H1 (cell line): ENCODE results near the gene DRG1. TPM values are rescaled to one million over a fixed set of nuclear protein-coding genes. Genes with fewer than 3 reads are reported as not detected.

Source experiments
- CTCF ChIA-PET: fragments of 300-600 bp; sonication (Branson Sonifier 250); formaldehyde crosslinking; loops from one replicate; lab custom pipeline; 2021; ENCODE audit not compliant: partially characterized antibody; lab: Charles Lee
- POLR2A ChIA-PET: fragments of 300-600 bp; sonication (Branson Sonifier 250); formaldehyde crosslinking; loops from one replicate; lab custom pipeline; 2021; ENCODE audit warnings: inconsistent platforms; ENCODE audit not compliant: partially characterized antibody; lab: Charles Lee
- DNase-seq, 2 experiments: peaks; one replicate each; pipeline versions ENCODE4 v3.0.0 to v3.0.0-alpha.2; 2010 to 2022; ENCODE audit warnings: low spot score in 2 of 2, low read depth in 1 of 2, mixed read lengths in 1 of 2
- FAIRE-seq: peaks from 2 replicates; lab custom pipeline; 2011; peaks lifted over from hg19 to GRCh38; lab: Jason Lieb, UNC
- H2AFZ ChIP-seq: 2 replicates; pipeline ENCODE4 v1.8.1; 2012; ENCODE audit warnings: low read length, inconsistent platforms
- H2AK5ac ChIP-seq: 2 replicates; pipeline ENCODE4 v1.6.1; 2013; ENCODE audit warnings: low read depth, low read length
- H2BK120ac ChIP-seq: replicated peaks from 2 replicates; pipeline ENCODE3; 2013; ENCODE audit warnings: low read depth, low read length, inconsistent platforms
- H2BK12ac ChIP-seq: 2 replicates; pipeline ENCODE4 v1.6.1; 2013; ENCODE audit warnings: low read depth, low read length
- H2BK15ac ChIP-seq: 2 replicates; pipeline ENCODE4 v1.6.1; 2013; ENCODE audit warnings: low read length
- H2BK20ac ChIP-seq: 2 replicates; pipeline ENCODE4 v1.6.1; 2013; ENCODE audit warnings: low read length
- H2BK5ac ChIP-seq: 2 replicates; pipeline ENCODE4 v1.6.1; 2013; ENCODE audit warnings: low read depth, low read length
- H3K14ac ChIP-seq: 2 replicates; pipeline ENCODE4 v1.6.1; 2013; ENCODE audit warnings: inconsistent platforms; ENCODE audit not compliant: insufficient read length
- H3K18ac ChIP-seq: 2 replicates; pipeline ENCODE4 v1.6.1; 2013; ENCODE audit warnings: low read length; ENCODE audit errors: extremely low read depth
- H3K23ac ChIP-seq: 2 replicates; pipeline ENCODE4 v1.6.1; 2013; ENCODE audit warnings: inconsistent platforms; ENCODE audit not compliant: insufficient read length
- H3K23me2 ChIP-seq: 2 replicates; pipeline ENCODE4 v1.6.1; 2013; ENCODE audit warnings: low read depth, low read length
- H3K27ac ChIP-seq: 2 replicates; pipeline ENCODE4 v1.6.1; 2011; ENCODE audit warnings: low read depth, low read length, inconsistent platforms
- H3K27me3 ChIP-seq, 4 experiments: replicated peaks in 1 of 4; 1 replicate in 1 of 4; 2 replicates in 3 of 4; pipeline versions ENCODE4 v1.6.1 to v1.8.1; 2011 to 2013; ENCODE audit warnings: low read length in 3 of 4, mild to moderate bottlenecking in 3 of 4, inconsistent platforms in 2 of 4, mixed read lengths in 2 of 4, moderate library complexity in 1 of 4; ENCODE audit not compliant: control insufficient read depth in 3 of 4, insufficient read depth in 3 of 4; ENCODE audit errors: extremely low read depth in 1 of 4
- H3K36me3 ChIP-seq, 4 experiments: 2 replicates each; pipeline versions ENCODE4 v1.6.1 to v1.8.1; 2011 to 2013; ENCODE audit warnings: mild to moderate bottlenecking in 4 of 4, low read length in 3 of 4, moderate library complexity in 2 of 4, control low read depth in 1 of 4, inconsistent platforms in 1 of 4; ENCODE audit not compliant: insufficient read depth in 4 of 4, control insufficient read depth in 2 of 4
- H3K4ac ChIP-seq: replicated peaks from 2 replicates; pipeline ENCODE3; 2013; ENCODE audit warnings: low read length, low read depth, mixed read lengths, inconsistent platforms; ENCODE audit not compliant: insufficient read length
- H3K4me1 ChIP-seq, 4 experiments: replicated peaks in 1 of 4; 1 replicate in 1 of 4; 2 replicates in 3 of 4; pipeline versions ENCODE4 v1.6.1 to v1.8.1; 2011 to 2013; ENCODE audit warnings: low read length in 3 of 4, inconsistent platforms in 2 of 4, mixed read lengths in 1 of 4; ENCODE audit not compliant: insufficient read depth in 4 of 4, control insufficient read depth in 3 of 4
- H3K4me2 ChIP-seq, 2 experiments: 2 replicates each; pipeline versions ENCODE4 v1.6.1 to v1.8.1; 2011 to 2013; ENCODE audit warnings: low read depth in 2 of 2, low read length in 2 of 2, control low read depth in 1 of 2, inconsistent platforms in 1 of 2, mild to moderate bottlenecking in 1 of 2; ENCODE audit not compliant: insufficient read depth in 1 of 2
- H3K4me3 ChIP-seq, 4 experiments: fragments of 200-600, 300-600 bp in 1 of 4; sonication (generic), shearing (Covaris generic), sonication (Bioruptor Twin) in 1 of 4; 2 replicates each; pipeline versions ENCODE4 v1.5.1 to v1.8.1; 2011 to 2016; ENCODE audit warnings: low read length in 4 of 4, low read depth in 3 of 4, control low read depth in 2 of 4, inconsistent platforms in 2 of 4, mild to moderate bottlenecking in 2 of 4, mixed read lengths in 1 of 4, moderate library complexity in 1 of 4; ENCODE audit not compliant: insufficient read depth in 2 of 4; ENCODE audit errors: extremely low read depth in 1 of 4
- H3K56ac ChIP-seq: replicated peaks from 2 replicates; pipeline ENCODE3; 2013; ENCODE audit warnings: low read depth, mild to moderate bottlenecking, mixed read lengths, low read length, inconsistent platforms; ENCODE audit not compliant: insufficient read length
- H3K79me1 ChIP-seq: 2 replicates; pipeline ENCODE4 v1.6.1; 2013; ENCODE audit warnings: low read depth, low read length, control low read depth
- H3K79me2 ChIP-seq, 2 experiments: 2 replicates each; pipeline versions ENCODE4 v1.6.1 to v1.8.1; 2012 to 2013; ENCODE audit warnings: low read length in 2 of 2, mild to moderate bottlenecking in 2 of 2, inconsistent platforms in 1 of 2; ENCODE audit not compliant: insufficient read depth in 2 of 2, control insufficient read depth in 1 of 2
- H3K9ac ChIP-seq, 4 experiments: replicated peaks in 1 of 4; 1 replicate in 1 of 4; 2 replicates in 3 of 4; pipeline versions ENCODE4 v1.6.1 to v1.8.1; 2011 to 2013; ENCODE audit warnings: low read depth in 3 of 4, low read length in 3 of 4, control low read depth in 2 of 4, mild to moderate bottlenecking in 2 of 4, moderate library complexity in 2 of 4, inconsistent platforms in 1 of 4; ENCODE audit errors: extremely low read depth in 1 of 4
- H3K9me3 ChIP-seq, 2 experiments: 2 replicates each; pipeline versions ENCODE4 v1.6.1 to v1.8.1; 2012 to 2013; ENCODE audit warnings: mild to moderate bottlenecking in 2 of 2, moderate library complexity in 2 of 2, control low read depth in 1 of 2, inconsistent platforms in 1 of 2, low read depth in 1 of 2, low read length in 1 of 2, mixed read lengths in 1 of 2; ENCODE audit not compliant: insufficient read depth in 2 of 2
- H4K20me1 ChIP-seq, 2 experiments: replicated peaks in 1 of 2; 2 replicates each; pipeline versions ENCODE3 to v1.8.1; 2011 to 2013; ENCODE audit warnings: inconsistent platforms in 2 of 2, low read length in 2 of 2, mild to moderate bottlenecking in 1 of 2; ENCODE audit not compliant: insufficient read depth in 2 of 2, control insufficient read depth in 1 of 2
- H4K5ac ChIP-seq: 2 replicates; pipeline ENCODE4 v1.6.1; 2013; ENCODE audit warnings: low read length, low read depth, mixed read lengths, inconsistent platforms; ENCODE audit not compliant: insufficient read length
- H4K8ac ChIP-seq: 2 replicates; pipeline ENCODE4 v1.8.0; 2013; ENCODE audit warnings: mild to moderate bottlenecking, moderate library complexity, low read length, inconsistent platforms; ENCODE audit not compliant: insufficient read depth; ENCODE audit errors: extremely low read depth
- H4K91ac ChIP-seq: replicated peaks from 2 replicates; pipeline ENCODE3; 2013; ENCODE audit warnings: low read length, mixed read lengths, inconsistent platforms; ENCODE audit not compliant: insufficient read length
- CBX5 ChIP-seq: fragments of 300-800, 300-1000 bp; sonication (generic); IDR thresholded peaks from 2 replicates; pipeline ENCODE4 v1.7.1; 2016; ENCODE audit warnings: antibody characterized with exemption, low read length, low read depth
- GTF2F1 ChIP-seq: IDR thresholded peaks from 2 replicates; pipeline ENCODE4 v1.6.1; 2012; ENCODE audit warnings: low read depth, low read length, improper control_type of control experiment, borderline replicate concordance
- HDAC2 ChIP-seq, 2 experiments: fragments of 300-600 bp in 1 of 2; sonication (generic) in 1 of 2; IDR thresholded peaks; 2 replicates each; pipeline ENCODE4 v1.6.1; 2011 to 2012; ENCODE audit warnings: low read depth in 2 of 2, low read length in 2 of 2, mild to moderate bottlenecking in 2 of 2, moderate library complexity in 2 of 2, borderline replicate concordance in 1 of 2, inconsistent platforms in 1 of 2
- KDM1A ChIP-seq: fragments of 200-600, 300-600 bp; sonication (generic); IDR thresholded peaks from 2 replicates; pipeline ENCODE4 v1.7.1; 2016; ENCODE audit warnings: mild to moderate bottlenecking, low read length, borderline replicate concordance
- MAX ChIP-seq: IDR thresholded peaks from 2 replicates; pipeline ENCODE4 v1.6.1; 2012; ENCODE audit warnings: inconsistent platforms
- RXRA ChIP-seq: IDR thresholded peaks from 2 replicates; pipeline ENCODE4 v1.6.1; 2011; ENCODE audit warnings: low read depth, mild to moderate bottlenecking, low read length, moderate library complexity; ENCODE audit not compliant: insufficient read depth
- SIX5 ChIP-seq: IDR thresholded peaks from 2 replicates; pipeline ENCODE4 v1.6.1; 2011; ENCODE audit warnings: mild to moderate bottlenecking, low read depth, low read length
- TCF12 ChIP-seq: IDR thresholded peaks from 2 replicates; pipeline ENCODE4 v1.6.1; 2011; ENCODE audit warnings: low read depth, mild to moderate bottlenecking, low read length
- WGBS, 2 experiments: shearing (Covaris generic) in 1 of 2; methylation state at CpG; one replicate each; pipeline versions ENCODE4 v1.1.6 to v1.1.7; 2013 to 2015; ENCODE audit warnings: low lambda C conversion rate in 2 of 2, mixed read lengths in 2 of 2, inconsistent platforms in 1 of 2, low coverage in 1 of 2, missing lambda C conversion rate in 1 of 2; ENCODE audit not compliant: insufficient replicate concordance in 2 of 2, insufficient coverage in 1 of 2, insufficient read length in 1 of 2; ENCODE audit errors: extremely low coverage in 1 of 2, missing lambda C conversion rate in 1 of 2; 5-methylcytosine and 5-hydroxymethylcytosine counted together
- polyA plus RNA-seq, 7 experiments: library from polyadenylated mRNA; depleted of rRNA in 3 of 7; stranded (reverse) in 5 of 7; unstranded in 2 of 7; fragments of >200 nt in 5 of 7; fragments of 200-250 nt in 2 of 7; gene quantifications; 1 replicate in 5 of 7; 2 replicates in 1 of 7; 4 replicates in 1 of 7; pipeline versions ENCODE4 v1.2.1 to v1.2.3, GENCODE V29; 2011 to 2013; ENCODE audit warnings: missing spikeins in 2 of 7, mixed read lengths in 2 of 7
- total RNA-seq: library from RNA; stranded (reverse); fragmentation: NEBNext Ultra II Directional; extraction: Animal tissue kit (Norgen Biotek cat#: 25700); gene quantifications from 2 replicates; pipeline ENCODE4 v1.2.1, GENCODE V29; 2021

The DRG1 gene
- total and polyA plus RNA-seq, 2 of the 8 experiments (the other 6 are each of a cell fraction or from before 2014, with no cell fraction given), result 45.3 to 81.9 TPM

GRCh38 chr22:31448382-31448781, 49.0 kb downstream of the DRG1 start:
- Histone ChIP-seq H4K91ac (no peak overlapping the region), H3K14ac (no peak overlapping the region), H2AK5ac (no peak overlapping the region), H3K9me3 (no peaks in the 10 kb centered on the region), H3K27ac (no peak overlapping the region), H3K27me3 (peaks cover 0 to 1% (median 0%) of the 10 kb centered on the region in 4 experiments; a peak in 1 of 7 replicates), H2BK15ac (no peak overlapping the region), H3K4me1 (no peaks in the 10 kb centered on the region), H3K9ac (no peak overlapping the region), H3K4me2 (no peak overlapping the region), H3K4me3 (no peak overlapping the region), H3K18ac (no peak overlapping the region), H4K8ac (no peak overlapping the region), H3K56ac (no peak overlapping the region), H2BK12ac (no peak overlapping the region), H4K20me1 (peaks cover 0 to 3% of the 10 kb centered on the region in 2 experiments)
- 98% methylated on average over 2 of the region's 2 CpGs; no CpG with 5 or more reads in 1 of the 2 experiments for WGBS, 2 experiments
- ChIA-PET POLR2A (interaction anchor here (1.1 to 3.8 kb wide), 6 partner anchors 9 to 31 kb away, joined by 3 to 15 read pairs (median 5); no protein-coding TSS in a partner anchor), CTCF (interaction anchor here (0.6 to 2.1 kb wide), 3 partner anchors 9 to 188 kb away, joined by 3 to 7 read pairs (median 3); no protein-coding TSS in a partner anchor)
- DNase-seq (no peak), FAIRE-seq (no peak)
- TF ChIP-seq KDM1A, result no peak
- no peak for TF ChIP-seq GTF2F1
- TF ChIP-seq RXRA, result no peak
- no peak for TF ChIP-seq HDAC2 (IDR thresholded peaks at IDR 0.05; ENCODE audit: borderline replicate concordance in 1 of 2, low read depth in 2 of 2, low read length in 2 of 2)
- TF ChIP-seq CBX5, result no peak
- no peak for TF ChIP-seq TCF12
- no peak for TF ChIP-seq SIX5
- TF ChIP-seq MAX, result no peak
- TF ChIP-seq, all 59 proteins: peak for 0
- Histone ChIP-seq H2BK20ac (no peak overlapping the region), H2BK120ac (no peak overlapping the region), H2BK5ac (no peak overlapping the region), H3K23me2 (no peaks in the 10 kb centered on the region), H3K36me3 (peaks cover 0 to 10% (median 7%) of the 10 kb centered on the region in 4 experiments; a peak in 4 of 8 replicates), H3K23ac (no peak overlapping the region), H4K5ac (no peak overlapping the region), H3K79me2 (no peaks in the 10 kb centered on the region), H3K79me1 (no peaks in the 10 kb centered on the region), H2AFZ (no peak overlapping the region), H3K4ac (no peak overlapping the region)
